ENCODE measurements around the gene CEACAM3.

DNA sequence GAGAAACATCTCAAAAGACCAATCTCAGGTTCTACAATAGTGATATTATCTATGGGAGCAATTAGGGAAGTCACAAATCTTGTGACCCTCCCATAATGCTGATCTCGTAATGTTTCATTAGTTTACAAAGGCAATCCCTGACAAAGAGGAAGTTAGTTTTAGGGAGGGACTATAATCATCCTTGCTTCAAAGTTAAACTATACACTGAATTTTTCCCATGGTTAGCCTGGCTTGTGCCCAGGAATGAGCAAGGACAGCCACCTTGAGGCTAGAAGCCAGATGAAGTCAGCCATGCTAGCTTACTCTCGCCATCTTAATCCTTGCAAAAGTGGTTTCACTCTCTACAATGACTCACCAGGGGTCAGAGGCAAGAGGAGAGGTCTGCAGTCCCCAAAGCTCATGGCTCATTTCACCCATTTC is 5.4 kb downstream of the CEACAM3 start:
- TF ChIP-seq CTCF (IDR thresholded peaks at IDR 0.05) (no peak), POLR2A (IDR thresholded peaks at IDR 0.05) (no peak), POLR2AphosphoS5 (IDR thresholded peaks at IDR 0.05) (no peak), EP300 (IDR thresholded peaks at IDR 0.05) (no peak)

Measured in stomach (tissue), 4 donors.